ENCODE data around the gene ELAVL1. TPM values are rescaled to one million over a fixed set of nuclear protein-coding genes. Genes with fewer than 3 reads are reported as not detected.

ELAVL1 gene
- 10 to 100 TPM; 16.8 to 78.9 (median 67.0) TPM for total RNA-seq
- 10 to 100 TPM; 12.8 to 53.5 (median 15.9) TPM for polyA plus RNA-seq
- long read RNA-seq, donor 1, full-length matches to known transcripts: 20 of 20 reads
- long read RNA-seq, donor 1, partial matches to known transcripts: 0 of 20 reads
- long read RNA-seq, donor 1, other reads (novel, unspliced or antisense): 0 of 20 reads
- long read RNA-seq, donor 2, full-length matches to known transcripts: 20 of 20 reads
- long read RNA-seq, donor 2, partial matches to known transcripts: 0 of 20 reads
- long read RNA-seq, donor 2, other reads (novel, unspliced or antisense): 0 of 20 reads
- long read RNA-seq, donor 3, full-length matches to known transcripts: 30 of 30 reads
- long read RNA-seq, donor 3, partial matches to known transcripts: 0 of 30 reads
- long read RNA-seq, donor 3, other reads (novel, unspliced or antisense): 0 of 30 reads
- long read RNA-seq, donor 4, full-length matches to known transcripts: 30 of 37 reads
- long read RNA-seq, donor 4, partial matches to known transcripts: 1 of 37 reads
- long read RNA-seq, donor 4, other reads (novel, unspliced or antisense): 6 of 37 reads
- long read RNA-seq, donor 5, full-length matches to known transcripts: 177 of 197 reads
- long read RNA-seq, donor 5, partial matches to known transcripts: 8 of 197 reads
- long read RNA-seq, donor 5, other reads (novel, unspliced or antisense): 12 of 197 reads
- long read RNA-seq, donor 6, full-length matches to known transcripts: 5 of 9 reads
- long read RNA-seq, donor 6, partial matches to known transcripts: 0 of 9 reads
- long read RNA-seq, donor 6, other reads (novel, unspliced or antisense): 4 of 9 reads
- long read RNA-seq, donor 7, full-length matches to known transcripts: 11 of 11 reads
- long read RNA-seq, donor 7, partial matches to known transcripts: 0 of 11 reads
- long read RNA-seq, donor 7, other reads (novel, unspliced or antisense): 0 of 11 reads
- long read RNA-seq, donor 8, full-length matches to known transcripts: 42 of 42 reads
- long read RNA-seq, donor 8, partial matches to known transcripts: 0 of 42 reads
- long read RNA-seq, donor 8, other reads (novel, unspliced or antisense): 0 of 42 reads
- long read RNA-seq, donor 9, full-length matches to known transcripts: 15 of 15 reads
- long read RNA-seq, donor 9, partial matches to known transcripts: 0 of 15 reads
- long read RNA-seq, donor 9, other reads (novel, unspliced or antisense): 0 of 15 reads
- long read RNA-seq, donor 10, full-length matches to known transcripts: 13 of 13 reads
- long read RNA-seq, donor 10, partial matches to known transcripts: 0 of 13 reads
- long read RNA-seq, donor 10, other reads (novel, unspliced or antisense): 0 of 13 reads

DNA sequence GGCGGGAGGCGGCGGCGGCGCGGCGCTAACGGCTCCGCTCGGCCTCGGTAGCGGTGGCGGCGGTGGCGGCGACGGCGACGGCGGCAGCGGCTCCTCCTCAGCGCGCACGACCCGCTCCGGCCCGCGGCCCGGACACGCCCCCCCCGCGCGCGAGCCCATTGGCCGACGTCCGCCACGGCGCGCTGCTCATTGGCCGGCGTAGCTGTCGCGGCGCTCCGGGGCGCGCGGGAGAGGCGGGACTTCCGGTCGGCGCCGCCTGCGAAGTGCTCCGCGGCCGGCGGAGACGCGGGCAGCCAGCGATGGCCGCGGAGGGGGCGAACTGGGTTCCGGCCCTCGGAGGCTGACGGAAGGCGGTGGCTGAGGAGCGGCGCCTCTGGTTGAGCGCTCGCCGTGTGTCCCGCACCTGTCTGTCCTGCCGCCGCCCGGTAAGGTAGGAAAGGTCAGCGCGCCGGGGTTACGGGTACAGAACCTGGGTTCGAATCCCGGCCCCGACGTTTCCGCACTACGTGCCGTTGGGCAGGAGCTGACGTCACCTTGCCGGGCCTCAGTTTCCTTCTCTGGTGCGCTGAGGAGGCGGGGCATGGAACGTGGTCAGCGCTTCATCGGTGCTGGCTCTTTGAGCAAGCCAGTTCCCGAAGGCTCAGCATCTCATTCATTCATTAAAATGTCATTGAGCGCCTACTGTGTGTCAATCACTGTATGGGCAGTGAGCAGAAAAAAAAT is at the start of gene ELAVL1:
ELAVL1 (minus strand) TSS at position 108 of the 723 bp plus-strand sequence. CDS start 13,826 bp downstream, outside the sequence.
- TF ChIP-seq, protein P1, sequence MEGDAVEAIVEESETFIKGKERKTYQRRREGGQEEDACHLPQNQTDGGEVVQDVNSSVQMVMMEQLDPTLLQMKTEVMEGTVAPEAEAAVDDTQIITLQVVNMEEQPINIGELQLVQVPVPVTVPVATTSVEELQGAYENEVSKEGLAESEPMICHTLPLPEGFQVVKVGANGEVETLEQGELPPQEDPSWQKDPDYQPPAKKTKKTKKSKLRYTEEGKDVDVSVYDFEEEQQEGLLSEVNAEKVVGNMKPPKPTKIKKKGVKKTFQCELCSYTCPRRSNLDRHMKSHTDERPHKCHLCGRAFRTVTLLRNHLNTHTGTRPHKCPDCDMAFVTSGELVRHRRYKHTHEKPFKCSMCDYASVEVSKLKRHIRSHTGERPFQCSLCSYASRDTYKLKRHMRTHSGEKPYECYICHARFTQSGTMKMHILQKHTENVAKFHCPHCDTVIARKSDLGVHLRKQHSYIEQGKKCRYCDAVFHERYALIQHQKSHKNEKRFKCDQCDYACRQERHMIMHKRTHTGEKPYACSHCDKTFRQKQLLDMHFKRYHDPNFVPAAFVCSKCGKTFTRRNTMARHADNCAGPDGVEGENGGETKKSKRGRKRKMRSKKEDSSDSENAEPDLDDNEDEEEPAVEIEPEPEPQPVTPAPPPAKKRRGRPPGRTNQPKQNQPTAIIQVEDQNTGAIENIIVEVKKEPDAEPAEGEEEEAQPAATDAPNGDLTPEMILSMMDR (IDR thresholded peaks at IDR 0.05): peak in 1 of 6 experiments; percentile 2
- TF ChIP-seq POLR2A (IDR thresholded peaks at IDR 0.05): peak; percentile 36 to 45
- H3K36me3 ChIP-seq (replicated peaks in 1 of 2): no peaks in the 10 kb centered on the region
- intact Hi-C loops (cut with DNase I): no loop called here
- no peaks in the 10 kb centered on the region for H3K27me3 ChIP-seq
- H3K4me3 ChIP-seq: peak within 1 kb of the TSS; percentile 43 to 86 (median 60)
- peak within 1 kb of the TSS in 4 of 5 donors; percentile 59 to 96 (median 69) for H3K27ac ChIP-seq
- 0 to 4% (median 1%) methylated on average over 9 to 98 of the region's 98 CpGs for WGBS, 4 donors
- H3K9me3 ChIP-seq (replicated peaks in 1 of 3): no peaks in the 10 kb centered on the region
- peaks cover 32 to 43% of the 10 kb centered on the region in 2 donors for H3K4me1 ChIP-seq (replicated peaks in 1 of 2)
- peak; percentile 86 to 93 (median 90) for DNase-seq

DNA sequence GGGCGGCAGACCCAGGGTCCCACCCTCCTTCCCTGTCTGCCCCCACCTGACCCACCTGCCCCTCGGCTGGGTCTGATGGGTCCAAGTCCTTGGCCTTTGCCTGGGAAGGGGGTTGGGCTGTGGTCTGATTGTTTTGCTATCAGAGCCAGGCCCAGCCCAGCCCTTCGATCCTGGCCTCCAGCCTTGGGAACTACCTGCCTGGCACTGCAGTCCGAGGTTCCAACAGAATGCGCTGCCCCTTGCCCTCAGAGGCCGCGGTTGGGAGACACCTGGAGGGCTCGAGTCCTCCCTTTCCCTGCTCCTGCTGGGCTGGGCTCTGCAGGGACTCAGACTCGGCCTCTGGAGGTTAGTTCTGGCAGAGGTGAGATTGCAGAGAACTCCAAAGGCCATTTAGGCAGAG is 48.7 kb upstream of the ELAVL1 start:
- intact Hi-C loops (cut with DNase I): no loop called here
- Histone ChIP-seq H3K4me3 (no peak overlapping the region), H3K4me1 (replicated peaks in 1 of 2) (peaks cover 4 to 7% of the 10 kb centered on the region in 2 donors), H3K27ac (no peak overlapping the region), H3K36me3 (replicated peaks in 1 of 2) (no peaks in the 10 kb centered on the region), H3K9me3 (replicated peaks in 1 of 3) (no peaks in the 10 kb centered on the region), H3K27me3 (no peaks in the 10 kb centered on the region)
- no peak for TF ChIP-seq POLR2A (IDR thresholded peaks at IDR 0.05)
- TF ChIP-seq, protein P1 (IDR thresholded peaks at IDR 0.05): no peak
- no peak for DNase-seq
- 40 to 68% (median 63%) methylated on average over 2 to 9 of the region's 9 CpGs for WGBS, 4 donors

GRCh38 chr19:8052464-8052859 is 47.0 kb upstream of the ELAVL1 start, which contains the start of gene CCL25:
TSS of gene CCL25 (plus strand) at chr19:8052760. CDS start at chr19:8053050, 290 bp downstream.
- Histone ChIP-seq H3K9me3 (replicated peaks in 1 of 3) (no peaks in the 10 kb centered on the region), H3K4me3 (no peak within 1 kb of the TSS), H3K4me1 (replicated peaks in 1 of 2) (peaks cover 4 to 7% of the 10 kb centered on the region in 2 donors), H3K27me3 (no peaks in the 10 kb centered on the region), H3K27ac (no peak within 1 kb of the TSS), H3K36me3 (replicated peaks in 1 of 2) (no peaks in the 10 kb centered on the region)
- intact Hi-C loops (cut with DNase I): no loop called here
- DNase-seq: no peak
- no peak for TF ChIP-seq POLR2A (IDR thresholded peaks at IDR 0.05)
- TF ChIP-seq, protein P1 (IDR thresholded peaks at IDR 0.05): no peak
- WGBS, 4 donors: 46 to 69% (median 65%) methylated on average over 7 of the region's 7 CpGs

Measured in adrenal gland (tissue), 19 donors.